ENCODE measurements around the gene MDC1.
"Not testable (repeated sequence)": the region's sequence is repeated elsewhere in the genome, so short reads cannot be mapped to it uniquely, and the experiment has no call there.

MDC1 gene

GRCh38 chr6:30723843-30724741 lies 7.0 kb upstream of the MDC1 start:
- DNase-seq (ENCODE audit: low read depth in 2 of 2) = not testable (repeated sequence)

DNA sequence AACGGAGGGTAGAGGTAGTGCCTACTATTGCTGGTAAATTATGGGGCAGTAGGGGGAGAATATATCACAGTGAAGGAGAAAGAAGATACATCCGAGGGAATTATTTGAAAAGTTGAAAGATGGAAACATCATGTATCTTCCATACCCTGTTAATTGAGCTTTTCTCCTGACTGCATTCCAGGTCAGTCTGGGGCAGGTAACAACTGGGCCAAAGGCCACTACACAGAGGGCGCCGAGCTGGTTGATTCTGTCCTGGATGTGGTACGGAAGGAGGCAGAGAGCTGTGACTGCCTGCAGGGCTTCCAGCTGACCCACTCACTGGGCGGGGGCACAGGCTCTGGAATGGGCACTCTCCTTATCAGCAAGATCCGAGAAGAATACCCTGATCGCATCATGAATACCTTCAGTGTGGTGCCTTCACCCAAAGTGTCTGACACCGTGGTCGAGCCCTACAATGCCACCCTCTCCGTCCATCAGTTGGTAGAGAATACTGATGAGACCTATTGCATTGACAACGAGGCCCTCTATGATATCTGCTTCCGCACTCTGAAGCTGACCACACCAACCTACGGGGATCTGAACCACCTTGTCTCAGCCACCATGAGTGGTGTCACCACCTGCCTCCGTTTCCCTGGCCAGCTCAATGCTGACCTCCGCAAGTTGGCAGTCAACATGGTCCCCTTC lies 6.2 kb upstream of the MDC1 start:
- not testable (repeated sequence) for DNase-seq (ENCODE audit: low read depth in 2 of 2)

GRCh38 chr6:30722280-30723112 lies 5.4 kb upstream of the MDC1 start:
- DNase-seq (ENCODE audit: low read depth in 2 of 2) = peak; percentile 63 to 67

GRCh38 chr6:30722025-30722279 lies 4.9 kb upstream of the MDC1 start:
- not testable (repeated sequence) for DNase-seq (ENCODE audit: low read depth in 2 of 2)

- peak; percentile 89 to 94 for DNase-seq (ENCODE audit: low read depth in 2 of 2)
Measured at GRCh38 chr6:30721198-30722024, 4.3 kb upstream of the MDC1 start.

GRCh38 chr6:30720738-30721197 lies 3.7 kb upstream of the MDC1 start:
- DNase-seq (ENCODE audit: low read depth in 2 of 2) = peak; percentile 41 to 46

DNA sequence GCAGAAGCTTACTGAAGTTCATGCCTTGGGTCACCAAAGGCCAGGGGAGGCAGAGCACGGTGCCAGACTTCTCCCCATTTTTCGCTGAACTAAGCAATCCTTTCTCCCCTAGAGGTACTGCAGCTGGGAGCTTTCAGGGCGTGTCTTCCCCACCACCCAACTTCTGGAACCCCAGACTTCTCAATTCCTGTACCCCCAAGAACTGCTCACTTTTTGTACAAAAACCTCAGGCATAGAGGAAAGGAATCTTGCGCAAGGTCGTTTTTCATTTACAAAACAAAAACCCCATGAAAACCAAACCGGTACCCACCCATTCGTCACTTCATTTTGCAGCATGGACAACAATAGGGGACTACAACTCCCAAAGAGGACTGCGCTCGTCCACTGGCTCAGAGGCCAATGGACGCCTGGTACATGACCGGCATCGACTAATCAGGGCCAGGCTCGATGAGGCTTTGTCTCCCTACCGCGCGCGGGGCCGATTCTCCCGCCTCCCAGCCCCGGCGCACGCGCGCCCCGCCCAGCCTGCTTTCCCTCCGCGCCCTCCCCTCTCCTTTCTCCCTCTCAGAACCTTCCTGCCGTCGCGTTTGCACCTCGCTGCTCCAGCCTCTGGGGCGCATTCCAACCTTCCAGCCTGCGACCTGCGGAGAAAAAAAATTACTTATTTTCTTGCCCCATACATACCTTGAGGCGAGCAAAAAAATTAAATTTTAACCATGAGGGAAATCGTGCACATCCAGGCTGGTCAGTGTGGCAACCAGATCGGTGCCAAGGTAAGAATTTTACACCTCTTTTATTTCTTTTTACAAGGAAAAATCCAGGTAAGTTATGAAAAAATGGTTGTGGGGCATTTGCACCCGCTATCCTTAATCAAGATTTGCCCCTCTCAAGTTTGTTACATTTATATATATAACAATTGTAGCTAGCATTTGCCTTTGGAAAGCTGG lies 3.0 kb upstream of the MDC1 start, which contains the start of gene TUBB:
Gene TUBB (plus strand): TSS at position 562 of the 947 bp plus-strand sequence. CDS start 155 bp downstream, at position 717.
- peak; percentile 89 for DNase-seq (ENCODE audit: low read depth in 2 of 2)

DNA sequence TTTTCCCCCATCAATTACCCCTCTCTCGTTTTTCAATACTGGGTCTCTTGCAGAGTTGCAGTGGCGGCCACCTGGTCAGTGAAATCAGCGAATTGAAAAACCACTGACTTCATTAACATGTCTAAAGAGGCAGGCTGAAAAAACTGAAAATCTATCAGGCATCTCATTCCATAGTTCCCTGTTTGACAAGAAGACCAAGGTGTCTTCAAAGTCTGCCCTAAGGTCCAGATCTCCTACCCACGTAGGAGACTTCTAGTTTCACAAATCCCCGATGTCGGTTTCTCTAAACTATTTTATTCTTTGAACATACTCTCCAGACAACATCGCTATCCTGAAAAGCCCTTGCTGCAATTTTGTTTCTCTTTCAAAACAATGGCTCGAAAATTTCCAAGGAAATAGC lies 2.3 kb upstream of the MDC1 start:
- DNase-seq (ENCODE audit: low read depth in 2 of 2) = no peak

GRCh38 chr6:30717845-30718720 lies 1.0 kb upstream of the MDC1 start:
- not testable (repeated sequence) for DNase-seq (ENCODE audit: low read depth in 2 of 2)

- no peak for DNase-seq (ENCODE audit: low read depth in 2 of 2)
Measured at GRCh38 chr6:30716879-30717128, 277 bp downstream of the MDC1 start.

GRCh38 chr6:30714263-30714662 lies 2.8 kb downstream of the MDC1 start:
- no peak for DNase-seq (ENCODE audit: low read depth in 2 of 2)

DNA sequence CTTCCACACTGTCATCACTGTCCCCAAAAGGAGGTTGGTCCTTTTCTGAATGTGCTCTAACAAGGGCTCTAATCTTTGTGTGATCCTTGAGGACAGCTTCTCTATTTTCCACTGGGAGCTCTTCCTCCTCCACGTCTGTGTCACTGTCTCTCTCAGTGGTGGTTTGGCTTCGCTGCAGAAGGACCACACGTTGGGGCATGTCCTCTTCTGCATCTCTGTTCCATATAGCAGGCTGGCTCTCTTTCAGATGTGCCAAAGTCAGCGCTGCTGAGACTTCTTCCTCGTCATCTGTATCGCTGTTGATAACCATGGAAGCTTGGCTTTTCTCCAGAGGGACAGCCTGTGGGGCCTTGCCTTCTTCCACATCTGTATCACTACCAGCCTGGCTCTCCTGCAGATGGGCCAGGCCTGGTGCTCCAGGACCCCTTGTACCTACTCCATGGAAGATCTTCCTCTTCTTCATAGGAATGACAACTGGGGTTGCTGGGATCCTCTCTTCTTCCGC lies 4.6 kb downstream of the MDC1 start:
- DNase-seq (ENCODE audit: low read depth in 2 of 2) = no peak

DNA sequence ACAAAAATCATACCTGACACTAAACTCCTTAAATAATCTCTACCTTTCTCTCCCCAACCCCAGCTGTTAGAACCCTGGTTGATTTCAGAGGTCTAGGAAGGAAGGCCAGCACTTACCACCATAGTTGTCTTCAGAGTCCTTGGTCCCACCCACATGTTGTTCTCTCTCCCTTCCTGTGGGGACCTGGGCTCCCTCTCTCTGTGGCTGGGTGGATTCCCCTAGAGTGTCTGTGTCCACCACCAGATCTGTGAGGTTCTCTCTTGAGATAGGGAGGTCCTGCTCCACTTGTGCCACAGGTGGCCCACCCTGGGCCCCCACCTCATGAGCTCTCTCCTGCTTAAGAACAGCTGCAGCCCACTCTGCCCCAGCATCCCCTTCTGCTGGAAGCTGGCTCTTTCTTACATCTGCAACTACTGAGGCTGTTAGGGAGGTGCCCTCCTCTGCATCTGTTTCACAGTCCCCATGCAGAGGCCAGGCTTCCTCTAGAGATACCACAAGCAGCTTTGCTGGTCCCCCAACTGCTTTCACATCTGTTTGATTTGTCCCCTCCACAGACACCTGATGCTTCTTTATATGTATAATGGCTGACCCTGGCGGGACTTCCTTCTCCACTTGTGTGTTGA lies 5.2 kb downstream of the MDC1 start:
- DNase-seq (ENCODE audit: low read depth in 2 of 2) = no peak

GRCh38 chr6:30709101-30709868 lies 7.8 kb downstream of the MDC1 start:
- DNase-seq (ENCODE audit: low read depth in 2 of 2) = no peak

- no peak for DNase-seq (ENCODE audit: low read depth in 2 of 2)
Measured at GRCh38 chr6:30707281-30707850, 9.7 kb downstream of the MDC1 start.

- no peak for DNase-seq (ENCODE audit: low read depth in 2 of 2)
Measured at GRCh38 chr6:30705620-30706019, 11.5 kb downstream of the MDC1 start.

DNA sequence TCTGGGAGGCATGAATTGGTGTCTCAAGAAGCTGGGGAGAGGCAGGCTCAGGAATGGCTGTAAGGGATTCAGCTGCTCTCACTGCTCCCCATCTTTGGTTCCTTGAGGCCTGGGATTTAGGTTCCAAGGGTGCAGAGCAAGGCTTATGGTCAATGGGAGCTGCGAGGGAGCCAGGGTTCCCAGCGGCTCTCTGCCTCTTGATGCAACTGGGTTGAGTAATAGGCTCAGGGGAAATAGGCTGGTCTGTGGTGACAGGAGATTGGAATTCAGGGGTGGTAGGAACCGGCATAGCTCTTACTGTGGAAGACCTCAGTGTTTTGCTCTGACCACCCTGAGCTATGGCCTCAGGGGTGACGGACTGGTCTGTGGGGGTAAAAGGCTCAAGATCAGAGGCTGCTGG lies 13.3 kb downstream of the MDC1 start:
- DNase-seq (ENCODE audit: low read depth in 2 of 2) = no peak

GRCh38 chr6:30703011-30703410 lies 14.1 kb downstream of the MDC1 start:
- DNase-seq (ENCODE audit: low read depth in 2 of 2) = no peak

Measured in stimulated activated CD8-positive, alpha-beta memory T cell treated with anti-CD3 and anti-CD28 coated beads, Interleukin-15, amount 100 ng/mL, for 4 hours (primary cell).